ENCODE results near the gene PPARG.
"Not testable (repeated sequence)": the region's sequence is repeated elsewhere in the genome, so short reads cannot be mapped to it uniquely, and the experiment has no call there.

PPARG gene

DNA sequence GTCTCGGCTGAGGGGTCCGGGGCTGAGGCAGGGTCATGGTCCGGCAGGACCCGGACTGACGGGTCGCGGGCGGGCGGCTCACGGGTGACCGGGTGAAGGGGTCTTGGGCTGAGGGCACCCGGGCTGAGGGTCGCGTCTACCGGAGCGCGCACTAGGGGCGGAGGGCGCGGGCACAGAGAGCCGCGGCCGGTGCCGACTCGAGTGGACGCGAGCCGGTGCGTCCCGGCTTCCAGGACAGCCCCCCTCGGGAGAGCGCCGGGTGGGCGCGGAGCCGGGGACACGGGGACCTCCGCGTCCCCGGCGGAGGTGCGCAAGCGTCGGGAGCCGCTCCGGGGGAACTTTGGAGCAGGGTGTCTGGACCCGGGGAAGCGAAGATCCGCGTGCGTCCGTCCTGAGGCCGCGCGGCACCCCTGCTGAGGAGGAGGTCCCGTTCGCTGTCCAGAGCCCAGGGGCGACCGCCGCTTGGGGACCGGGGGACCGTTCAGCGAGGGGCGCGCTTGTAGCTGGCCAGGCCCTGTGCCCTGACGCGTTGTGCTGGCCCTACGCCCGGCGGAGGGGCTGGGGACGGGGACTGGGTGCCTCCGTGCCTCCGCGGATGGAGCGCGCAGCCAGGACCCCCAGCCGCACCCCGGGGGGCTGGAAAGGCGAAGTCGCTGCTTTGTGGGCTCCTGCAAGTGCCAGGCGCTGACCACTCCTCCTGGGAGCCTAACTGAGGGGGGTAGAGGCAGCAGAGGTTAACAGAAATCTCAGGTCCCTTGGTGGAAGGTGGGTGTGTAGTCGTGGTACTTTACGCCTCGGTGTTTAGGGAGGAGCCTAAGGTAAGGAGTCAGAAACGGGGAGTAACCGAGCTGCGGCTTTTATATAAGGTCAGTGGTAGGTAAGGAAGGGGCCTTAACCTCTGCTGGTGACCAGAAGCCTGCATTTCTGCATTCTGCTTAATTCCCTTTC, at the start of gene PPARG:
Gene PPARG (plus strand): TSS at position 889 of the 948 bp plus-strand sequence. CDS start 90,642 bp downstream, outside the sequence.
- Histone ChIP-seq H3K36me3 (ENCODE audit: insufficient read depth, low read length) (no peaks in the 10 kb centered on the region), H3K27ac (ENCODE audit: low read depth, low read length) (no peak within 1 kb of the TSS), H3K4me1 (ENCODE audit: insufficient read depth, low read length) (peaks cover 6% of the 10 kb centered on the region), H3K9me3 (ENCODE audit: low read length) (no peaks in the 10 kb centered on the region), H3K27me3 (ENCODE audit: control insufficient read depth in 1 of 2, insufficient read depth in 2 of 2, low read length in 2 of 2) (peaks cover 7 to 20% of the 10 kb centered on the region in 2 donors), H3K9ac (ENCODE audit: low read length) (no peak within 1 kb of the TSS), H3K4me3 (ENCODE audit: low read depth in 1 of 2, low read length in 2 of 2) (peak within 1 kb of the TSS; percentile 44 to 53)

- no peak overlapping the region for H3K4me3 ChIP-seq (ENCODE audit: low read depth in 1 of 2, low read length in 2 of 2)
- H3K27me3 ChIP-seq (ENCODE audit: control insufficient read depth in 1 of 2, insufficient read depth in 2 of 2, low read length in 2 of 2), result no peaks in the 10 kb centered on the region
These were observed 49.6 kb upstream of the PPARG start for GRCh38 chr3:12239301-12239700.

DNA sequence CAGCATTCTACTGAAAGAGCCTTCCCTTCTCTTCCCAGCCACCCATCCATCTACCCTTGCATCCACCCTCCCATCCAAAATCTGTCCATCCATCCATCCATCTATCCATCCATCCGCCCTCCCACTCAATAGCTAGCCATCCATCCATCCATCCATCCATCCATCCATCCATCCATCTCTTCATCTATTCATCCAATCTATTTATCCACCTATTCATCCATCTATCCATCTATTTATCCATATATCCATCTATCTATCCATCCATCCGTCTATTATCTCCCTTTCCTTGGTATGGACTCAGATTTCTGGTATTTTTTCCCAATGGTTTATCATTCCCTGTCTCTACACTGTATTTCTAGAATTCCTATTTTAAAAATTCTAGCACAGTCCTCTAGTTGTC, 46.1 kb upstream of the PPARG start:
- no peaks in the 10 kb centered on the region for H3K4me1 ChIP-seq (ENCODE audit: insufficient read depth, low read length)

More at GRCh38 chr3:12239301-12239700, 49.6 kb upstream of the PPARG start:
- peaks cover 7% of the 10 kb centered on the region for H3K9me3 ChIP-seq (ENCODE audit: low read length)
- peaks cover 10% of the 10 kb centered on the region for H3K4me1 ChIP-seq (ENCODE audit: insufficient read depth, low read length)
- no peak overlapping the region for H3K9ac ChIP-seq (ENCODE audit: low read length)
- no peak overlapping the region for H3K27ac ChIP-seq (ENCODE audit: low read depth, low read length)
- no peaks in the 10 kb centered on the region for H3K36me3 ChIP-seq (ENCODE audit: insufficient read depth, low read length)

DNA sequence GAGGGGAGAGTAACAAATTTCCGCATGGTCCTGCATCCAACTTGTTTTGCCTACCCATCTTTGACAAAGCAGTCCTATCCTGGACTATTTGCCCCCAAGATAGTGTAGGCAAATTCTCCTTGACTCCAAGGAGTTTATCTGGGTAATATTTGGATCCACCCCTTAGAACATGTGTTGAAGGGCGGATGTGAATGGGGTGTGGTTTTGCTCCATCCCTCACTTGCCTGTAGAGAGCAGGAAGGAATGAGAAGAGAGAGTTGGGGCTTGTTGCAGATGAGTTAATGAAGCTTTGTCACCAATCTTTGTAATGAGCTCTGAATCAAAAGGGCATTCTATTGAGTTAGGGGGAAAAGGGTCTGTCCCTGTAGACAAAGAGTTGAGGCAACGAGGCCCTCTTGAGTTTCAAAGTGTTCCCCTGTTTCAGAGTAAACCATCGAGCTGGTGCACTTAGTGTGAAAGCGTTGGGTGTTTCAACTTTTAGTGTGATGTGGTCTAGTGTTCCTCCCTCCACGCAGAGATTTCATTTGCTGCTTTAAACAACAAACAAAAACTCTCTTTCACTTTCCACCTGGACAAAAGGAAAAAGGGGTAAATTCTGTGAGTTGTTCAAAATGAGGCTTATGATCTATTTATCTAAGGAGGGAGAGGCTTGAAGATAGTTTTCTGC, 42.2 kb upstream of the PPARG start:
- H3K4me3 ChIP-seq (ENCODE audit: low read depth in 1 of 2, low read length in 2 of 2), result no peak overlapping the region
- H3K27ac ChIP-seq (ENCODE audit: low read depth, low read length), result no peak overlapping the region
- H3K27me3 ChIP-seq (ENCODE audit: control insufficient read depth in 1 of 2, insufficient read depth in 2 of 2, low read length in 2 of 2), result no peaks in the 10 kb centered on the region
- no peaks in the 10 kb centered on the region for H3K36me3 ChIP-seq (ENCODE audit: insufficient read depth, low read length)
- H3K9ac ChIP-seq (ENCODE audit: low read length), result no peak overlapping the region
- peaks cover 4% of the 10 kb centered on the region for H3K9me3 ChIP-seq (ENCODE audit: low read length)
- no peaks in the 10 kb centered on the region for H3K4me1 ChIP-seq (ENCODE audit: insufficient read depth, low read length)

More for the DNA sequence above, 46.1 kb upstream of the PPARG start:
- Histone ChIP-seq H3K36me3 (ENCODE audit: insufficient read depth, low read length) (no peaks in the 10 kb centered on the region), H3K27me3 (ENCODE audit: control insufficient read depth in 1 of 2, insufficient read depth in 2 of 2, low read length in 2 of 2) (no peaks in the 10 kb centered on the region), H3K9ac (ENCODE audit: low read length) (no peak overlapping the region), H3K27ac (ENCODE audit: low read depth, low read length) (no peak overlapping the region), H3K9me3 (ENCODE audit: low read length) (peaks cover 7% of the 10 kb centered on the region), H3K4me3 (ENCODE audit: low read depth in 1 of 2, low read length in 2 of 2) (no peak overlapping the region)

GRCh38 chr3:12247411-12247810, 41.5 kb upstream of the PPARG start:
- H3K4me3 ChIP-seq (ENCODE audit: low read depth in 1 of 2, low read length in 2 of 2), result no peak overlapping the region
- no peaks in the 10 kb centered on the region for H3K27me3 ChIP-seq (ENCODE audit: control insufficient read depth in 1 of 2, insufficient read depth in 2 of 2, low read length in 2 of 2)
- no peaks in the 10 kb centered on the region for H3K4me1 ChIP-seq (ENCODE audit: insufficient read depth, low read length)
- no peaks in the 10 kb centered on the region for H3K36me3 ChIP-seq (ENCODE audit: insufficient read depth, low read length)
- no peak overlapping the region for H3K27ac ChIP-seq (ENCODE audit: low read depth, low read length)
- H3K9me3 ChIP-seq (ENCODE audit: low read length), result no peaks in the 10 kb centered on the region
- H3K9ac ChIP-seq (ENCODE audit: low read length), result no peak overlapping the region

- no peaks in the 10 kb centered on the region for H3K9me3 ChIP-seq (ENCODE audit: low read length)
- H3K36me3 ChIP-seq (ENCODE audit: insufficient read depth, low read length), result no peaks in the 10 kb centered on the region
- no peaks in the 10 kb centered on the region for H3K4me1 ChIP-seq (ENCODE audit: insufficient read depth, low read length)
- H3K27me3 ChIP-seq (ENCODE audit: control insufficient read depth in 1 of 2, insufficient read depth in 2 of 2, low read length in 2 of 2), result no peaks in the 10 kb centered on the region
- no peak overlapping the region for H3K27ac ChIP-seq (ENCODE audit: low read depth, low read length)
- no peak overlapping the region for H3K9ac ChIP-seq (ENCODE audit: low read length)
- H3K4me3 ChIP-seq (ENCODE audit: low read depth in 1 of 2, low read length in 2 of 2), result no peak overlapping the region
These were observed 39.4 kb upstream of the PPARG start for GRCh38 chr3:12249519-12249918.

DNA sequence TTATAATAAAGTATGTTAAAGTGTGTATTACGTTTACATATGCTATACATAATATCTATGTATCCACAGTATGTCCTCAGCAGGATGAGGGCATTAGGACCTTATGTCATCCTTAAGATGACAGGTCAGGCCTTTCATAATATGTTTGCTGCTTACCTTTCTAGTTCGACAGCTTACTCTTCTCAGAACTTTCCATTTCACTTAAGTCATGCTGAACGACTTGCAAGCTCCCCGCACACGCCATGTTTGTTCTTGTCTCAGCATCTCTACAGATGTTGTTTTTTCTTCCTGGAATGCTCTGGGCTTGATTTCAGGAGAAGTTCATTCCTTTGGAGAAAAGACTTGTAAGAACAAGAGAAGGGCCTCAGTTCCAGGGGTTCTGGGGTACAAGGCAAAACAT, 36.0 kb upstream of the PPARG start:
- Histone ChIP-seq H3K9me3 (ENCODE audit: low read length) (no peaks in the 10 kb centered on the region), H3K4me1 (ENCODE audit: insufficient read depth, low read length) (no peaks in the 10 kb centered on the region), H3K36me3 (ENCODE audit: insufficient read depth, low read length) (no peaks in the 10 kb centered on the region), H3K4me3 (ENCODE audit: low read depth in 1 of 2, low read length in 2 of 2) (no peak overlapping the region), H3K9ac (ENCODE audit: low read length) (no peak overlapping the region), H3K27me3 (ENCODE audit: control insufficient read depth in 1 of 2, insufficient read depth in 2 of 2, low read length in 2 of 2) (no peaks in the 10 kb centered on the region), H3K27ac (ENCODE audit: low read depth, low read length) (no peak overlapping the region)

DNA sequence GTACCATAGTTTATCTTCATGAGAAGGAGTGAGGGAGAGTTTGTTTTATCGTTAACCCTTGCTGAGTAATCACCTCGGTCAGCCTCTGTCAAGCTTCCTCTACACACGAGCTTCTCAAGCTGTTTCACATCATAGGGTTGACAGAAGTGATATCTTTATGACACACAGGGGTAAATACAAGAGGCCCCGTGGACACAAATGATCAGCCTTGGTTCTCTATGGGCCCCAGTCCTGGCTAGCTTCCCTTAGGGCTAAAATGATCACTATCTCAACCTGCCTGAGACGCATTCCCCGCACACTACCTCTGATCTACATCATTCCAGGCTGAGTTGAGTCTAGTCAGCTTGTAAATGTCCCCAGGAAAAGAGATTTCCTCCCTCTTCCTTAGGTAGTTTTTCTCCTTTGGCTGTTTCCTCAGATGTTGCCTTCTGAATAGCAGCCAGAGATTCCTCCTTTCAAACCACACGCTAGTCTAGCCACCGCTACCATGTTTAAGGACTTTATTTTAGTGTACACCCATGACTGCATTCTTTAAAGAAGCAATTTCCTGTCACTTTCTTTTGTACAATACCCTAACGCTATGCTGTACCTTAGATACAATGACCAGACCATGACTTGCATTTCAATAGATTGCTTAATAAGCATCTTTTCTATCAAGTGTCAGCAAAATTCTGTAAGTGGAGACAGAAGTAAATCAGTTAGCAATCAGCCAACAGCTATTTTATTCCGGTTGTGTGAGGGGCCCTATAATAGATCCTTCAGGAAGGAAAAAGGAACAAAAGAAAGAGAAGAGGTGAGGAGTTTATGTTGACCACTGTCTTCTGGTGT, 35.1 kb upstream of the PPARG start:
- H3K9me3 ChIP-seq (ENCODE audit: low read length), result no peaks in the 10 kb centered on the region
- H3K27me3 ChIP-seq (ENCODE audit: control insufficient read depth in 1 of 2, insufficient read depth in 2 of 2, low read length in 2 of 2), result no peaks in the 10 kb centered on the region
- H3K4me1 ChIP-seq (ENCODE audit: insufficient read depth, low read length), result no peaks in the 10 kb centered on the region
- H3K4me3 ChIP-seq (ENCODE audit: low read depth in 1 of 2, low read length in 2 of 2), result no peak overlapping the region
- H3K9ac ChIP-seq (ENCODE audit: low read length), result no peak overlapping the region
- H3K36me3 ChIP-seq (ENCODE audit: insufficient read depth, low read length), result no peaks in the 10 kb centered on the region
- H3K27ac ChIP-seq (ENCODE audit: low read depth, low read length), result no peak overlapping the region

DNA sequence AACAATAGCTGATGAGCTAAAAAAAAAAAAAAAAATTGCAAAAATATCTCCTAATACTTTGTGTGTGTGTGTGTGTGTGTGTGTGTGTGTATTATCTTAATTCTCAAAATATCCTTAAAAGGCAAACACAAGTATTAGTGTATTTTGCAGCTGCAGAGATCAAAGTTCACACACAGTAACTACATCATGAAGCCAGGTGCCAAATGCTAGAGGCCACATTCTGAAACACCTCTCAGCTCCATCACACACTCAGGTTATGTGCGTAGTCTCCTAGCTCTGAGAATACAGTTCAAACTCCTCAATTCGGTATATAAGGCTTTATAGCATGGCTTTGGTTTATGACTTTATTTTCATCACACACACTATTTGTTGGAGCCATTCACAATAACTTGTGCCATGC, 33.5 kb upstream of the PPARG start:
- Histone ChIP-seq H3K27ac (ENCODE audit: low read depth, low read length) (no peak overlapping the region), H3K4me1 (ENCODE audit: insufficient read depth, low read length) (no peaks in the 10 kb centered on the region), H3K9ac (ENCODE audit: low read length) (no peak overlapping the region)

GRCh38 chr3:12258911-12259310, 30.0 kb upstream of the PPARG start:
- H3K4me3 ChIP-seq (ENCODE audit: low read depth in 1 of 2, low read length in 2 of 2), result no peak overlapping the region
- no peaks in the 10 kb centered on the region for H3K27me3 ChIP-seq (ENCODE audit: control insufficient read depth in 1 of 2, insufficient read depth in 2 of 2, low read length in 2 of 2)
- no peaks in the 10 kb centered on the region for H3K36me3 ChIP-seq (ENCODE audit: insufficient read depth, low read length)
- H3K9me3 ChIP-seq (ENCODE audit: low read length), result no peaks in the 10 kb centered on the region
- no peak overlapping the region for H3K27ac ChIP-seq (ENCODE audit: low read depth, low read length)
- H3K9ac ChIP-seq (ENCODE audit: low read length), result no peak overlapping the region
- H3K4me1 ChIP-seq (ENCODE audit: insufficient read depth, low read length), result no peaks in the 10 kb centered on the region

More for the DNA sequence above, 33.5 kb upstream of the PPARG start:
- Histone ChIP-seq H3K4me3 (ENCODE audit: low read depth in 1 of 2, low read length in 2 of 2) (no peak overlapping the region), H3K27me3 (ENCODE audit: control insufficient read depth in 1 of 2, insufficient read depth in 2 of 2, low read length in 2 of 2) (no peaks in the 10 kb centered on the region), H3K9me3 (ENCODE audit: low read length) (no peaks in the 10 kb centered on the region), H3K36me3 (ENCODE audit: insufficient read depth, low read length) (no peaks in the 10 kb centered on the region)

- H3K27me3 ChIP-seq (ENCODE audit: control insufficient read depth in 1 of 2, insufficient read depth in 2 of 2, low read length in 2 of 2); H3K9ac ChIP-seq (ENCODE audit: low read length); H3K4me1 ChIP-seq (ENCODE audit: insufficient read depth, low read length); H3K9me3 ChIP-seq (ENCODE audit: low read length); H3K4me3 ChIP-seq (ENCODE audit: low read depth in 1 of 2, low read length in 2 of 2); H3K36me3 ChIP-seq (ENCODE audit: insufficient read depth, low read length); H3K27ac ChIP-seq (ENCODE audit: low read depth, low read length): not testable (repeated sequence)
These were observed 26.7 kb upstream of the PPARG start for GRCh38 chr3:12262173-12262572.
